Smooth muscle cell (in vitro differentiated cells): ENCODE measurements around the gene RPTN. TPM values are rescaled to one million over a fixed set of nuclear protein-coding genes. Genes with fewer than 3 reads are reported as not detected.

Source experiments
- DNase-seq: peaks from one replicate; lab custom pipeline; 2025; ENCODE audit not compliant: unreplicated experiment; lab: John Stamatoyannopoulos, UW
- H2AFZ ChIP-seq: fragments of 200-600 bp; sonication (generic); 2 replicates; pipeline ENCODE4 v1.6.0; 2016; ENCODE audit warnings: antibody characterized with exemption, low read depth, mild to moderate bottlenecking
- H3F3A ChIP-seq: fragments of 200-600 bp; sonication (generic); 2 replicates; pipeline ENCODE4 v1.6.0; 2017; ENCODE audit warnings: antibody characterized with exemption, low read depth
- H3K27ac ChIP-seq: fragments of 200-600 bp; sonication (generic); 2 replicates; pipeline ENCODE4 v1.5.1; 2016; ENCODE audit warnings: low read depth, mild to moderate bottlenecking
- H3K27me3 ChIP-seq: fragments of 200-600 bp; sonication (generic); 2 replicates; pipeline ENCODE4 v1.6.1; 2016; ENCODE audit warnings: low read depth, mild to moderate bottlenecking
- H3K36me3 ChIP-seq: fragments of 200-600 bp; sonication (generic); 2 replicates; pipeline ENCODE4 v1.5.1; 2016; ENCODE audit warnings: low read depth
- H3K4me1 ChIP-seq: fragments of 200-600 bp; sonication (generic); 2 replicates; pipeline ENCODE4 v1.5.1; 2016; ENCODE audit warnings: low read depth
- H3K4me2 ChIP-seq: fragments of 200-600 bp; sonication (generic); 2 replicates; pipeline ENCODE4 v1.6.0; 2016; ENCODE audit warnings: mild to moderate bottlenecking
- H3K4me3 ChIP-seq: fragments of 200-600 bp; sonication (generic); 2 replicates; pipeline ENCODE4 v1.5.1; 2016; ENCODE audit warnings: mild to moderate bottlenecking
- H3K79me2 ChIP-seq: fragments of 200-600 bp; sonication (generic); 2 replicates; pipeline ENCODE4 v1.6.0; 2016; ENCODE audit warnings: low read depth, mild to moderate bottlenecking
- H3K9ac ChIP-seq: fragments of 200-600 bp; sonication (generic); 2 replicates; pipeline ENCODE4 v1.6.0; 2016; ENCODE audit warnings: low read depth
- H3K9me3 ChIP-seq: fragments of 200-600 bp; sonication (generic); replicated peaks from 2 replicates; pipeline ENCODE4 v1.5.1; 2016; ENCODE audit warnings: low read depth
- H4K20me1 ChIP-seq: fragments of 200-600 bp; sonication (generic); 2 replicates; pipeline ENCODE4 v1.6.0; 2016; ENCODE audit warnings: low read depth
- WGBS: methylation state at CpG from one replicate; pipeline ENCODE4 v1.1.7; 2016; ENCODE audit warnings: low lambda C conversion rate; 5-methylcytosine and 5-hydroxymethylcytosine counted together
- polyA plus RNA-seq: library from polyadenylated mRNA; unstranded; fragments of >200 nt; fragmentation: Nextera tagmentation; extraction: Ambion mirVana; gene quantifications from 2 replicates; pipeline ENCODE4 v1.2.1, GENCODE V29; 2016
- total RNA-seq: library from RNA; depleted of rRNA; stranded (reverse); fragments of >200 nt; gene quantifications from 2 replicates; pipeline ENCODE4 v1.2.3, GENCODE V29; 2014
- TF ChIP-seq, protein P1 (sequence below): fragments of 200-600 bp; sonication (generic); IDR thresholded peaks from 2 replicates; pipeline ENCODE4 v1.5.1; 2017; ENCODE audit warnings: borderline replicate concordance, mild to moderate bottlenecking, antibody characterized with exemption; ENCODE audit not compliant: insufficient read depth, poor library complexity, severe bottlenecking

The RPTN gene
- total and polyA plus RNA-seq, 2 experiments from 2014 or later: not detected

GRCh38 chr1:152165286-152166077, 6.5 kb upstream of the RPTN start:
- Histone ChIP-seq H3K4me2 (no peak overlapping the region), H3K27me3 (no peaks in the 10 kb centered on the region), H3K36me3 (no peaks in the 10 kb centered on the region), H2AFZ (no peak overlapping the region), H3K79me2 (no peaks in the 10 kb centered on the region), H3K9ac (no peak overlapping the region), H3K9me3 (no peaks in the 10 kb centered on the region), H4K20me1 (no peaks in the 10 kb centered on the region), H3K4me3 (no peak overlapping the region), H3K27ac (no peak overlapping the region), H3F3A (no peaks in the 10 kb centered on the region), H3K4me1 (no peaks in the 10 kb centered on the region)
- WGBS: 76% methylated on average over 4 of the region's 4 CpGs
- no peak for DNase-seq
- TF ChIP-seq, protein P1, sequence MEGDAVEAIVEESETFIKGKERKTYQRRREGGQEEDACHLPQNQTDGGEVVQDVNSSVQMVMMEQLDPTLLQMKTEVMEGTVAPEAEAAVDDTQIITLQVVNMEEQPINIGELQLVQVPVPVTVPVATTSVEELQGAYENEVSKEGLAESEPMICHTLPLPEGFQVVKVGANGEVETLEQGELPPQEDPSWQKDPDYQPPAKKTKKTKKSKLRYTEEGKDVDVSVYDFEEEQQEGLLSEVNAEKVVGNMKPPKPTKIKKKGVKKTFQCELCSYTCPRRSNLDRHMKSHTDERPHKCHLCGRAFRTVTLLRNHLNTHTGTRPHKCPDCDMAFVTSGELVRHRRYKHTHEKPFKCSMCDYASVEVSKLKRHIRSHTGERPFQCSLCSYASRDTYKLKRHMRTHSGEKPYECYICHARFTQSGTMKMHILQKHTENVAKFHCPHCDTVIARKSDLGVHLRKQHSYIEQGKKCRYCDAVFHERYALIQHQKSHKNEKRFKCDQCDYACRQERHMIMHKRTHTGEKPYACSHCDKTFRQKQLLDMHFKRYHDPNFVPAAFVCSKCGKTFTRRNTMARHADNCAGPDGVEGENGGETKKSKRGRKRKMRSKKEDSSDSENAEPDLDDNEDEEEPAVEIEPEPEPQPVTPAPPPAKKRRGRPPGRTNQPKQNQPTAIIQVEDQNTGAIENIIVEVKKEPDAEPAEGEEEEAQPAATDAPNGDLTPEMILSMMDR: no peak

GRCh38 chr1:152164517-152165136, 5.6 kb upstream of the RPTN start:
- H3K27me3 ChIP-seq: no peaks in the 10 kb centered on the region
- WGBS: 61% methylated on average over 2 of the region's 2 CpGs

GRCh38 chr1:152162792-152163463, 3.9 kb upstream of the RPTN start:
- H4K20me1 ChIP-seq: no peaks in the 10 kb centered on the region
- no peak overlapping the region for H3K4me2 ChIP-seq
- 66% methylated on average over 1 of the region's 1 CpG for WGBS
- no peaks in the 10 kb centered on the region for H3K27me3 ChIP-seq
- H3K4me3 ChIP-seq: no peak overlapping the region
- no peaks in the 10 kb centered on the region for H3K4me1 ChIP-seq
- H3F3A ChIP-seq: no peaks in the 10 kb centered on the region
- no peak for DNase-seq
- no peaks in the 10 kb centered on the region for H3K36me3 ChIP-seq
- H3K9ac ChIP-seq: no peak overlapping the region
- no peaks in the 10 kb centered on the region for H3K9me3 ChIP-seq
- TF ChIP-seq, protein P1: no peak
- no peak overlapping the region for H2AFZ ChIP-seq
- no peak overlapping the region for H3K27ac ChIP-seq
- no peaks in the 10 kb centered on the region for H3K79me2 ChIP-seq

More at GRCh38 chr1:152164517-152165136, 5.6 kb upstream of the RPTN start:
- Histone ChIP-seq H3F3A (no peaks in the 10 kb centered on the region), H3K36me3 (no peaks in the 10 kb centered on the region), H4K20me1 (no peaks in the 10 kb centered on the region), H3K4me3 (no peak overlapping the region), H3K79me2 (no peaks in the 10 kb centered on the region), H3K9ac (no peak overlapping the region), H2AFZ (no peak overlapping the region), H3K4me2 (no peak overlapping the region), H3K27ac (no peak overlapping the region), H3K9me3 (no peaks in the 10 kb centered on the region), H3K4me1 (no peaks in the 10 kb centered on the region)
- TF ChIP-seq, protein P1: no peak
- DNase-seq: no peak
